T-helper 1 cell treated with Interleukin-12 subunit alpha and Interleukin-12 subunit beta and Interleukin-4 antibody, amounts not matched to agents 30 ng/mL and 1 ng/mL, for 36 hours (primary cell): ENCODE measurements around the gene ZNF536. TPM values are rescaled to one million over a fixed set of nuclear protein-coding genes. Genes with fewer than 3 reads are reported as not detected.
"Not testable (repeated sequence)": the region's sequence is repeated elsewhere in the genome, so short reads cannot be mapped to it uniquely, and the experiment has no call there.

ENCODE experiments used
- intact Hi-C: fragments of 100-400 bp; cut with micrococcal nuclease; formaldehyde crosslinking; loops from one replicate; pipeline ENCODE4 v1.15.1; 2024
- total RNA-seq: library from RNA; stranded (reverse); gene quantifications from 2 replicates; pipeline ENCODE4 v1.2.3, GENCODE V29; 2022

ZNF536 gene
- total RNA-seq, 1 donor from 2014 or later: not detected

DNA sequence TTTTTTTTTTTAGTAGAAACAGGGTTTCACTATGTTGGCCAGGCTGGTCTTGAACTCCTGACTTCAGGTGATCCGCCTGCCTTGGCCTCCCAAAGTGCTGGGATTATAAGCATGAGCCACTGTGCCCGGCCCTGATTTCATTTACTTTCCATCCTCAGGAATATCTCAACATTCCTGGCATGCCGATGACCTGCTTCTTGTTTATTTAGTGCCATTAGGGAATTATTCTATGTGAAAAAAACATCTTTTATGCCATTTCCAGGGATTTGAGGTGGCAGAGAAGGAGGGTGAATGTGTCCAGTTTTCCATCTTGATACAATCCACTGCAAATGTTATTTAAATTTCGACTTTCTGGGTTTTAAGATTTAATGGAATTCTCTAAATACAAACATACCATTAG is 45.0 kb downstream of the ZNF536 start:
- intact Hi-C loops: not testable (repeated sequence)

DNA sequence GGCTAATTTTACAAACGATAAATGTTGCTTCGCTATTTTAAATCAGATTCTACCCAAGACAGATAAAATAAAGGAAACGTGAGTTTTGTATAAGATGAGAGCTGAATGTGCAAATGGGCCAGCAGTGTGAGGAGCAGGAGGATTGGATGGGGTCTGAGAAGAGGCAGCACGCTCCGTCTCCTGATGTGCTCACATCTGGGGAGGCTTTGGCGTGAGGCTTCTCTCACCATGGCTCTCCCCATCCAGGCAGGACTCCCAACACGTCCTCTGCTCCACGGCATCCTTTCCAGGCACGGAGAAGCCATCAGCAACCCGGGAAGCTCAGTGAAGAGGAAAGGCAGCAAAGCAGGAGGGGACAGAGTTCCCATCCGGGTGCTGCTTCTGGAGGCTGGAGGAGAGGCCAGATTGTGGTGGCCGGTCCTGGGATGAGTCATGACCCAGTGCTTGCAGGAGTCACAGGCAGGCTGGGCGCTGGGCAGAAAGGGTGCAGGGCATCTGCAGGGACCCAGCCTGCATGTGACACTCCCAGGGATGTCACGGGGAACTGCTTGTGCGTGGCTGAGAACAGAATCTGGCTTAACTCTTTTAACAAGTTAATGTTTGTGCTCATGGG is 47.5 kb downstream of the ZNF536 start:
- intact Hi-C loops: no loop called here

DNA sequence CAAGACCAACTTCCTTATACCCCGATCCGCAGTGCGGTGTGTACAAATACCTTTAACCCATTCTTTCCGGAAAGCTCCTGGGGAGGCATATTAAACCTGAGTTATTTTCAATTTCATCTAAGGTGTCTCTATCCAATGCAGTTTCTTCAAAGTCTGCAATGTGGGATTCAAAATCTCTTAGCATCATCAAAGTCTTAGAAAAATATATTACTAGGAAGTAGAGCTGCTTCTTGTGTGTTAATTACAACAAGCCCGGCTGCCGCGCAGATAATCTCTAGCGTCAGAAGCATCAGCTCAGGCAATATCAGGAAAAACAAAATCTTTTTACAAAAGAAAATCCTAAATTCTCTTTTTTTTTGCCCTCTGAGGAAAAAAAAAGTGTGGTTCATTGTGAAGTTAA is 48.1 kb downstream of the ZNF536 start:
- intact Hi-C loops: no loop called here

DNA sequence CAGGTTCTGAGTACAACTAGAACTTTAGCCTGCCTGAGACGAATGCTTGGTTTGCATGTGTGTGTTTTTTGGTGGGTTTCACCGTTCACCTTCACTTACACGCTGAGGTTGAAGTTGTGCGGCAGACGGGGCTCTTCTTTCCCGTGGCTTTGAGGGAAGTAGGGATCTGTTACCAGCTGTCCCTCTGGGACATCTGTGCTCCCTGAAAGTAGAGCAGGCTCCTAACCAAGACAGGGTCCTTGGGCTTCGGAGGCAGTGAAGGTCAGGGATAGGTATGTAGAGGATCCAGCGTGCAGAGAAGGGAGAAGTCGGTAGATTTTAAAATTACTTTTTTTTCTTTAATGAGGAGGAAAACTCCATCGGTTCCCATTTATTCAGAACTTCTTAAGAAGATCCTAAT is 48.7 kb downstream of the ZNF536 start:
- intact Hi-C loops: no loop called here

DNA sequence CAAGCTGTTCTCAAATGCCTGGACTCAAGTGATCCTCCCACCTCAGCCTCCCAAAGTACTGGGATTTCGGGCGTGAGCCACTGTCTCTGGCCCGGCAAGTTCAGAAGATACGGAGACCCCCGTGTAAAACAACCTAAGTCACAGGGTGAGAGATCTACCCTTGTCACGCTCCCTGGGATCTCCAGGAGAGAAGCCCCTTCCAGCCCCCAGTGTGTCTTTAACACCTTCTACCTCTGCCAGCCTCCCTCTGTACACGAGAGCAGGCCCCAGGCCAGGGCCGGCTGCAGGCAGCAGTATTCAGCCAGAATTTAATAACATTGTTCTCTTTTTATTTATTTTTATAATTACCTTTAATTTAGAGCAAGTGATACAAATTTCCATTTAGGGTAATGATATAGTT is 49.4 kb downstream of the ZNF536 start:
- intact Hi-C loops: no loop called here

DNA sequence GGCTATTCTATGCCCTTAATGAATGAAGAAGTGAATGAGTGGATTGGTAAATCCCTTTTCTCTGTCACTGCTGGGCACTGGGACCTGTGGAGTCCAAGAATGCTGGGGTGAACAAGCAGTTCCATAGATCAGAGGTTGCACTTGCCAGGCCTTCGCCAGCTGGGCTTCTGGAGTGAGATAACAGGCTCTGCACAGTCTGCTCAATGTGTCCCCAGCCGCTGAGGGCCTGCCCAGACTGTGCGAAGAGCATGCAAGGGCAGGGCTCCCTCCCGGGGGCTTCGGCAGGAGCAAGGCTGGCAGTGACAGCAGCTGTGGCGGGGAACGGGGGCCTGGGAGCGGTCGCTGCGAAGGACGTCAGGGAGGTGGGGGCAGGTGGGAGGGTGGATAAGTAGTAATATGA is 51.3 kb downstream of the ZNF536 start:
- intact Hi-C loops: no loop called here

DNA sequence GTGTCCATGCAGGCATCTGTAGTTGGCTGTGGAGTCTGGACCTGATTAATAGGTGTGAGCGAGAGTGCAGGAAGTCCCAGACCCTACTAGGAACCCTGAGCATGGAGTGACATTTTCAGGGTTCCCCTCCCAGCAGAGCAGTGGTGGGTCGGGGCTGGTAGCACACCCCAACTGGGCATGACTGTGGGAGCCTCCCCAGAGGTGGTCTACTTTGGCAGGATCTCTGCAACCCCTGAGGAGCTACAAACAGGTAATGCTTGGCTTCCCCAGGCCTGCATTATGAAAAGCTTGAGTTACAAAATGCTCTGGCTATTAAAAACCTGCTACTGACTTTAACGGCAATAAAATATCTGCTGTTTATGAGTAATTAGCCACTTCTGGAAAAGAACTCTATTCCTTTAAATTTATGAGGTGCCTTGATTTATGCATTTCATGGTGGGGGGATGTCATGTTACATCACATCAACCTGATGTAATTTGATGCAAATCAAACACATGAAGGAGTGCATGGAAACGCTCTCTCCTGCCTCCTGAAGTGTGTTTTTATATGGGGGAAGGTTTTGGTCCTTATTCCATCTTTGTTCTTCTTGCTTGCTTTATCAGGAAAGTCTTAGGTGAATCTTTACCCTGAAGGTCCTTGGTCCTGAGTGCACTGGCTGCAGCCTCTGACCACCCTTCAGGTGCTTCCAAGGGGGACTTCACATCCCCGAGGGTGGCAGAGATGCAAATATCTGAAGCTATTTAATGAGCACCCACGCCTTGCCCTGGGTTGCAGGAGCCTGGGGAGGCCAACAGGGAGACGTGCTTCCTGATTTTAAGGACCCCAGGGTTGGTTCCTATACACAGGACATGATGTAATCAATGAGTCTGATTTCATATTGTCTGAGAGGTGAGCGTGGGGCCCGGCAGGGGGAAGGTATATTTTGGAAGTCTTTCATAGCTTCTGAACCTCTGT is 54.0 kb downstream of the ZNF536 start:
- intact Hi-C loops: no loop called here

DNA sequence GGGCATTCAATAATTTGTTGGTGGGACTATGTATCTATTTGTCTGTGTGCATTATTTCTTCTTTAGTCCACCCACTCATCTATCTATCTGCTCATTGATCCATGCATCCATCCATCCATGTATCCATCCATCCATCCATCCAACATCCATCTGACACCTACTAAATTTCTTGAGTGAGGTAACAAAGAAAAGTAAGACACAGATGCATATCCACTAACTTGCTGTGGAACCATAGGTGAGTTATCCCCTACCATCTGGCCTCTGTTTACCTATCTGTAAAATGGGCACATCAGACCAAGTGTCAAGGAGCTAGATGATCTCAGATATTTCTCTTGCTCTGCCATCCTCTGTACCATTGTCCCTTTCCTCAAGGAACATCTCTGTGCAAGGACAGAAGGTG is 54.7 kb downstream of the ZNF536 start:
- intact Hi-C loops: no loop called here

DNA sequence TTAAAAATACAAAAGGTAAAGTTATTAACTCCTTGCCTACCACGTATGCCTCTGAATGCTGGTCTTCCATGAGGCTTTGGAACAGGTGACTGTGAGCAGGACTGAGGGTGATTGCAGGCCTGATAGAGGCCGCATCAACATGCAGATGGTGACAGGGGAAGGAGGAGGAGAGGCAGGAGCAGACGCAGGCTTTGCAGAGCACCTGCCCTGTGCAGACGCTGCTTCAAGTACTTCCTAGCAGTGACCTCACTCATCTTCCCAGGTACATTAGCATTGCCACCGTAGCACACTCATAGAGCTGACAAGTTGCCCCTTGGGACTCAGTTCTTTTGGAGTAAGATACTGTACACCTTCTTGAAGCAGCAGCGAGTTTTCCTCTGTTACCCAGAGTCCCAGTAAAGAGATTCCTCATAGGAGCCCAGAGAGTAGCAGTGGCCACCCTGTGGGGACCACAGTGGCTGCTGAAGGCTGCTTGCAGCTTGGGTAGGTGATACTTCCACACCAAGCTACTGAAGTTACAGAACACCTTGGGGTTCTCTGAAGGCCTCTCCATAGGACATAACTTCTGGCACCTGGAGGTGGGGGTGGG is 56.0 kb downstream of the ZNF536 start:
- intact Hi-C loops: no loop called here

DNA sequence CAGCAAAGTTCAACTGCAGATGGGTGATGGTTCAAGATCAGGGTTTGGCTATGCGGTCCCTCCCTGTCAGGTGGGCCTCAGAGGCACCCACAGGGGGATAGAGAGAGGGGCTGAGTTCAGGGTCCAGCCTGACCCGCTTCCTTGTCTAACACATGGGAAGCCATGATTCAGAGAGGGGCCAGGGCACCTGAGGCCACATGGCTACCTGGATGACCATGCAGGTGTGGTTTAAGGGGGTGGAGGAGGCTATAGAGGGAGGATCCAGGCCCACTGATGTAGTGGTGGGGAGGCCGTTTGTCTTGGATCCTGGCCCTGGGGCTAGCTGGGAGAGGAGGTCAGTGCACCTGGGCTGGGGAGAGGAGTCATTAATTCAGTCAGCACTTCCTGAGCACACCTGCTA is 56.7 kb downstream of the ZNF536 start:
- intact Hi-C loops: no loop called here

DNA sequence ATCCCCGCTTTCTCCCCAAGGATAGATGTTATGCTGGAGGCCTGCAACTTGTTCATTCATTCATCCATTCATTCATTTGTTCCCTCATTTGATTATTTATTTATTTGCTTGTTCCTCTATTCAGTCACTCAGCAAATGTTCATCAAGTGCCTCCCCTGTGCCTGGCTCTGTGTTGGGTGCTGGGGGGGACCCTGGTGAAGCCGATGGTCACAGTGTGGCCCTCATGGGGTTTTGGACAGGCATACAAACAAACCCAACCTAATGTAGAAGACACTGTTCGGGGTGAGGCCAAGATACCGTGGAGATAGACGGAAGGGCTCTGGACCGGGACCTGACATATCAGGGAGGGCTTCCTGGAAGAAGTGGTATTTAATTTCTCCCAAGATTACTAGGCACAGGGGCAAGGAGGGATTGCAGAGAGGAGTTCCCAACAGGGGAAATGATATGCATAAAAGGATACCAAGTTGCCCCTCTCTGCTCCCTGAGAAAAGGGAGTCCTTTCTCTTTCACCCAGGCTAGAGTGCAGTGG is 58.1 kb downstream of the ZNF536 start:
- intact Hi-C loops: no loop called here

DNA sequence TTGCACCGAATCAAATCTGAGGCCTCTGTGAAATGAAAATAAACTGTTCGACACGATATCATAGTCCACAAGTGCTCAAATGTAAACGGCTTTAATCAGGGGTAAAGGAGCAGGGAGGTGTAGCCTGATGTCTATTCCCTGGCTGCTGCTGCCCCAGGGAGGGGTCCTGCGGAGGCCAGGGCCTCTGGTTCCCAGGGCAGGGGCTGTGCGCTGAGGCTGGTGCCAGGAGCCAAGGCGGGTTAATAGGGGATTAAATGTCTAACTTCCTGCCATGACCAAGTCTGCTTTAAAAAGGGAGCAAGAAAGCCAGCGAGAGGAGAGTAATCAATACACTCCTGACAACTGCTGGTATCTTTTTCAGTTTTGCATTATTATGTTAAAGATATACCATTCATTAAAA is 59.4 kb downstream of the ZNF536 start:
- intact Hi-C loops: no loop called here

DNA sequence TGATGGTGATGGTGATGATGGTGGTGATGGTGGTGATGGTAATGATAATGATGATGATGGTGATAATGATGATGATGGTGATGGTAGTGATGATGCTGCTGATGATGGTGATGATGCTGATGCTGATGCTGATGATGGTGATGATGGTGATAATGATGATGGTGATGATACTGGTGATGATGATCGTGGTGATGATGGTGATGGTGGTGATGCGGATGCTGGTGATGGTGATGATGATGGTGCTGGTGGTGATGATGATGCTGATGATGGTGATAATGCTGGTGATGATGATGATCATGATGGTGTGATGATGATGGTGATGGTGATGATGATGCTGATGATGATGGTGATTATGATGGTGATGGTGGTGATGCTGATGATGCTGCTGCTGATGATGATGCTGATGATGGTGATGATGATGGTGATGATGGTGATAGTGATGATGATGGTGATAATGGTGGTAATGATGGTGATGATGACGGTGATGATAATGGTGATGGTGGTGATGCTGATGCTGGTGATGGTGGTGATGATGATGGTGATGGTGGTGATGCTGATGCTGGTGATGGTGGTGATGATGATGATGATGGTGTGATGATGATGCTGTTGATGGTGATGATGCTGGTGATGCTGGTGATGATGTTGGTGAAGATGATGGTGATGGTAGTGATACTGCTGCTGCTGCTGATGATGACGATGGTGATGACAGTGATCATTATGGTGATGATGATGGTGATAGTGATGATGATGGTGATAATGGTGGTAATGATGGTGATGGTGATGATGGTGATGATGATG is 62.8 kb downstream of the ZNF536 start:
- intact Hi-C loops: no loop called here

DNA sequence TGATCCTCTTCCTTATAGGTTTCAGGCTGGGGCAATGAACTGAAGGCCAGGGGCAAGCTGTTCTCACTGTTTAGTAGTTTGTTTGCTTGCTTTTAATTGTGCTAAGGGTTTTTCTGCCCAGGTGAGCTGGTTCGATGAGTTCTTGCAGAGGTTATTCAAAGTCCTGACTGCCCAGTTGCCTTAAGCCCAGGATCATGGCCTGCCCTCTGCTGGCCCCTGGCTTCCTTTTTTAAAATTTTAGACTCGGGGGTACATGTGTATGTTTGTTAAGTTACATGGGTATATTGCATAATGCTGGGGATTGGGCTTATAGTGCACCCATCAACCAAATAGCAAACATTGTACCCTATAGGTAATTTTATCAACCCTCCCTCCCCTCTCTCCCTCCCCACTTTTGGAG is 65.7 kb downstream of the ZNF536 start:
- intact Hi-C loops: no loop called here

DNA sequence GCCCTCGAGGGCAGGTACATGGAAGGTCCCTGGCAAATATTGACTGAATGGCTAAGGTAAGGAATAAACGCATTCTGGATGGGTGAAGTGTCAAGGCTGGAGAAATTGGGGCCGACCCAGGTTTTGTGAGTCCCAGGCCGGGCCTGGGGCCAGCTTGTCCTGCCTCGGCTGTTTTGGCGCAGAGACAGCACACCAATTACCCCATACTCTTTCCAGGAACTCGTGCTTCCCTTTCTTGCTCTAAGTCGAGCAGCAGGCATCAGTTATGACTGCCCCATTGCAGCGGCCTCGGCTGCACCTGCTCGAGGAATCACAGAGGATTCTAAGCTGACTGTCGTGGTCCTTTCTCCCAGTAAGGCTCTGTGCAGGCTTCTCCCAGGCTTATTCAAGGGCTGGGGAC is 67.1 kb downstream of the ZNF536 start:
- intact Hi-C loops: no loop called here

DNA sequence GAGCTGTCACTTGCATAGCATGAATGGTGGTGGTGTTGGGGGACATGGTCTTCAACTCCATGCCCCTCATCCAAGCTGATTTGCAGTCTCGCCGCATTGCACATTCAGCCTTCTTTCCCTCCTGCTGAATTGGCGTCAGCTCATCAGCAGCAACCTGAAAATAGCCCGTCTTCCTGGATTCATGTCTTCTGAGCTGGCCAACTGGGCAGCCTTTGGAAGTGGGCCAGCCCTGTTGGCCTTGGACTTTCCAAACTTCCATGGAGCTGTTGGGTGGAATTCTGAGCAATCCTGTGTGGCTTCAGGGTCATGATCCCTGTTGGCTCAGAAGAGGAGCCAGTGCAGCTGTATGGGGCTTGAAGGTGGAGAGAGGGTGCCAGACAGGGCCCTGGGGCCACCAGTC is 68.8 kb downstream of the ZNF536 start:
- intact Hi-C loops: no loop called here

DNA sequence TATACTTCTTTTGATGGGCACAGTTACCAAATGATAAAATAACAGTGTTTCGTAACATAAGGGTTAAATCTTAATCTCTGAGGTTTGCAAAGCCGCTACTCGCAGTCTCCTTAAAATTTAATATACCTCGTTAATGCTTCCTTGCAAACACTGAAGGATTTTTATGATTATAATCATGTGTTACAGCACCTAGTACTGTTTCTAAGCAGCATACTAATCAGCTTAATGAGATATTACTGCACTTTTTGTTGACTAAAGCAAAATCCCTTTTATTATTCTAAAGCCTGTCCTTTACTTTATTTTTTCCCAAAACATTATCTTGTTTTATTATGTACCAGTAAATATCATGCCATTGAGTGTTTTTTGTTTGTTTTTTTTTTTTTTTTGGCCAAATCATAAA is 70.5 kb downstream of the ZNF536 start:
- intact Hi-C loops: no loop called here

DNA sequence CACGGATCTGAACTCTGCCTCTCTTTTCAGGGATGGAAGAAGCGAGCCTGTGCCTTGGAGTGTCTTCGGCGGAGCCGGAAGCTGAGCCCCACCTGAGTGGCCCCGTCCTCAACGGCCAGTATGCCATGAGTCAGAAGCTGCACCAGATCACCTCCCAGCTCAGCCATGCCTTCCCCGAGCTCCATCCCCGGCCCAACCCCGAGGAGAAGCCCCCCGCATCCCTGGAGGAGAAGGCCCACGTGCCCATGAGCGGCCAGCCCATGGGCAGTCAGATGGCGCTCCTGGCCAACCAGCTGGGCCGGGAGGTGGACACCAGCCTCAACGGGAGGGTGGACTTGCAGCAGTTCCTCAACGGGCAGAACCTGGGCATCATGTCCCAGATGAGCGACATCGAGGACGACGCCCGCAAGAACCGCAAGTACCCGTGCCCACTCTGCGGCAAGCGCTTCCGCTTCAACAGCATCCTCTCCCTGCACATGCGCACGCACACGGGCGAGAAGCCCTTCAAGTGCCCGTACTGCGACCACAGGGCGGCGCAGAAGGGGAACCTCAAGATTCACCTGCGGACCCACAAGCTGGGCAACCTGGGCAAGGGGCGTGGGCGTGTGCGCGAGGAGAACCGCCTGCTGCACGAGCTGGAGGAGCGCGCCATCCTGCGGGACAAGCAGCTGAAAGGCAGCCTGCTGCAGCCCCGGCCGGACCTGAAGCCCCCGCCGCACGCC is 71.5 kb downstream of the ZNF536 start:
- intact Hi-C loops: no loop called here

DNA sequence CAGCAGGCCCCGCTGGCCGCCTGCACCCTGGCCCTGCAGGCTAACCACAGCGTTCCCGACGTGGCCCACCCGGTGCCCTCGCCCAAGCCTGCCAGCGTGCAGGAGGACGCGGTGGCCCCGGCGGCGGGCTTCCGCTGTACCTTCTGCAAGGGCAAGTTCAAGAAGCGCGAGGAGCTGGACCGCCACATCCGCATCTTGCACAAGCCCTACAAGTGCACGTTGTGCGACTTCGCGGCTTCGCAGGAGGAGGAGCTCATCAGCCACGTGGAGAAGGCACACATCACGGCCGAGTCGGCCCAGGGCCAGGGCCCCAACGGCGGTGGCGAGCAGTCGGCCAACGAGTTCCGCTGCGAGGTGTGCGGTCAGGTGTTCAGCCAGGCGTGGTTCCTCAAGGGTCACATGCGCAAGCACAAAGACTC is 72.1 kb downstream of the ZNF536 start:
- intact Hi-C loops: no loop called here

DNA sequence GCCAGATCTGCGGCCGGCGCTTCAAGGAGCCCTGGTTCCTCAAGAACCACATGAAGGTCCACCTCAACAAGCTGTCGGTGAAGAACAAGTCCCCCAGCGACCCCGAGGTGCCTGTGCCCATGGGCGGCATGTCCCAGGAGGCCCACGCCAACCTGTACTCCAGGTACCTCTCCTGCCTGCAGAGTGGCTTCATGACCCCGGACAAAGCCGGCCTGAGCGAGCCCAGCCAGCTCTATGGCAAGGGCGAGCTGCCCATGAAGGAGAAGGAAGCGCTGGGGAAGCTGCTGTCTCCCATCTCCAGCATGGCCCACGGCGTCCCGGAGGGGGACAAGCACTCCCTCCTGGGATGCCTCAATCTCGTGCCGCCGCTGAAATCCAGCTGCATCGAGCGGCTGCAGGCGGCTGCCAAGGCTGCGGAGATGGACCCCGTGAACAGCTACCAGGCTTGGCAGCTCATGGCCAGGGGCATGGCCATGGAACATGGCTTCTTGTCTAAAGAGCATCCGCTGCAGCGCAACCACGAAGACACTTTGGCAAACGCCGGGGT is 72.6 kb downstream of the ZNF536 start:
- intact Hi-C loops: no loop called here
